ENCODE measurements around the gene SDK2.

The SDK2 gene

GRCh38 chr17:73548620-73549311 is 95.5 kb downstream of the SDK2 start:
- TF ChIP-seq CTCF (IDR thresholded peaks at IDR 0.05; ENCODE audit: borderline replicate concordance, insufficient read depth, low read depth, low read length), result no peak
- H3K4me3 ChIP-seq (ENCODE audit: low read depth, low read length), result no peak overlapping the region

GRCh38 chr17:73547790-73548189 is 96.5 kb downstream of the SDK2 start:
- TF ChIP-seq CTCF (IDR thresholded peaks at IDR 0.05; ENCODE audit: borderline replicate concordance, insufficient read depth, low read depth, low read length), result no peak
- no peak overlapping the region for H3K4me3 ChIP-seq (ENCODE audit: low read depth, low read length)

GRCh38 chr17:73546770-73547536 is 97.3 kb downstream of the SDK2 start:
- no peak overlapping the region for H3K4me3 ChIP-seq (ENCODE audit: low read depth, low read length)
- no peak for TF ChIP-seq CTCF (IDR thresholded peaks at IDR 0.05; ENCODE audit: borderline replicate concordance, insufficient read depth, low read depth, low read length)

GRCh38 chr17:73546114-73546513 is 98.1 kb downstream of the SDK2 start:
- no peak overlapping the region for H3K4me3 ChIP-seq (ENCODE audit: low read depth, low read length)
- TF ChIP-seq CTCF (IDR thresholded peaks at IDR 0.05; ENCODE audit: borderline replicate concordance, insufficient read depth, low read depth, low read length), result no peak

- H3K4me3 ChIP-seq (ENCODE audit: low read depth, low read length), result no peak overlapping the region
- no peak for TF ChIP-seq CTCF (IDR thresholded peaks at IDR 0.05; ENCODE audit: borderline replicate concordance, insufficient read depth, low read depth, low read length)
Measured at GRCh38 chr17:73545109-73546032, 98.9 kb downstream of the SDK2 start.

GRCh38 chr17:73544333-73544732 is 99.9 kb downstream of the SDK2 start:
- TF ChIP-seq CTCF (IDR thresholded peaks at IDR 0.05; ENCODE audit: borderline replicate concordance, insufficient read depth, low read depth, low read length), result no peak
- H3K4me3 ChIP-seq (ENCODE audit: low read depth, low read length), result no peak overlapping the region

All from GM12875 (cell line).